ENCODE data around the gene MYO10.

MYO10 gene

DNA sequence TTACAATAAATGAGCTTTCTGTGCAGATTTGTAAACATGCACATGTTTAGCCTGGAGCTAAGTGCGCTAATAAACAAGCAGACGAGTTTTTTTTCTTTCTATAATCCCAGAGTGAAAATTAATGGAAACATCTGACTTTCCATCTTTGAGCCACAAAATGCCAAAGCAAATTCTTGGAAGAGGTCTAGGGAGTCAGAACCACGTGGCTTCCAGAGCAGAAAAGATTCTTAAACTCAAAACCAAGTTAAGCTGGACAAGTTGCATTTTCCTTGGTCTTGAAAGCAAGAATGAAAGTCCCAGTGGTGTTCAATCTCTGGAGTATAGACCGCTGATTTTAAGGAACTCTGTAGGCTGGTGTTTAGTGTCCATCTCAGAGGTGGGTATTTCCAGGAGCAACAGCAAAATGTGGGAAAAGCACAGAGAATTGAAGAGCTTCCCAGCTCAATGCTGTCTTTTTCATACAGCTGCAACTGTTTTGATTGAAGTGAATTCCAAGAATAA is 71.4 kb downstream of the MYO10 start:
- TF ChIP-seq, protein P1, sequence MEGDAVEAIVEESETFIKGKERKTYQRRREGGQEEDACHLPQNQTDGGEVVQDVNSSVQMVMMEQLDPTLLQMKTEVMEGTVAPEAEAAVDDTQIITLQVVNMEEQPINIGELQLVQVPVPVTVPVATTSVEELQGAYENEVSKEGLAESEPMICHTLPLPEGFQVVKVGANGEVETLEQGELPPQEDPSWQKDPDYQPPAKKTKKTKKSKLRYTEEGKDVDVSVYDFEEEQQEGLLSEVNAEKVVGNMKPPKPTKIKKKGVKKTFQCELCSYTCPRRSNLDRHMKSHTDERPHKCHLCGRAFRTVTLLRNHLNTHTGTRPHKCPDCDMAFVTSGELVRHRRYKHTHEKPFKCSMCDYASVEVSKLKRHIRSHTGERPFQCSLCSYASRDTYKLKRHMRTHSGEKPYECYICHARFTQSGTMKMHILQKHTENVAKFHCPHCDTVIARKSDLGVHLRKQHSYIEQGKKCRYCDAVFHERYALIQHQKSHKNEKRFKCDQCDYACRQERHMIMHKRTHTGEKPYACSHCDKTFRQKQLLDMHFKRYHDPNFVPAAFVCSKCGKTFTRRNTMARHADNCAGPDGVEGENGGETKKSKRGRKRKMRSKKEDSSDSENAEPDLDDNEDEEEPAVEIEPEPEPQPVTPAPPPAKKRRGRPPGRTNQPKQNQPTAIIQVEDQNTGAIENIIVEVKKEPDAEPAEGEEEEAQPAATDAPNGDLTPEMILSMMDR (IDR thresholded peaks at IDR 0.05): no peak

DNA sequence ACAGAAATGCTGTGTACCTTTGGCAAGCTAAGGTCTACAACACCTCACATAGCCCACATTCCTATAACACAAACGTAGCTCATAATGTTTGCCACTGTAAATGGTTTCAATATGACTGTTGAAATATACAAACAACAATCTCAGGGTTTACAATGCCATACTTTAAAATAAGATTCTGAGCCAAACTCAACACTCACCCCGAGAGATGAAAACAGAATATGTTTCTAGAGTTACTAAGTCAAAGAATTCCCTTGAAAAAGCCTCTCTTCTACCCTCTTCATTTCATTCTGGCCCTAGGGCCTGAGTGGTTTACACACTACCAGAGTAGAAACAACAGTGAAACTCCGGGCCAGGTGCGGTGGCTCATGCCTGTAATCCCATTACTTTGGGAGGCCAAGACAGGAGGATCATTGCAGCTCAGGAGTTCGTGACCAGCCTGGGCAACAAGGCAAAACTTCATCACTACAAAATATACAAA is 72.6 kb downstream of the MYO10 start:
- TF ChIP-seq, protein P1 (IDR thresholded peaks at IDR 0.05): no peak

DNA sequence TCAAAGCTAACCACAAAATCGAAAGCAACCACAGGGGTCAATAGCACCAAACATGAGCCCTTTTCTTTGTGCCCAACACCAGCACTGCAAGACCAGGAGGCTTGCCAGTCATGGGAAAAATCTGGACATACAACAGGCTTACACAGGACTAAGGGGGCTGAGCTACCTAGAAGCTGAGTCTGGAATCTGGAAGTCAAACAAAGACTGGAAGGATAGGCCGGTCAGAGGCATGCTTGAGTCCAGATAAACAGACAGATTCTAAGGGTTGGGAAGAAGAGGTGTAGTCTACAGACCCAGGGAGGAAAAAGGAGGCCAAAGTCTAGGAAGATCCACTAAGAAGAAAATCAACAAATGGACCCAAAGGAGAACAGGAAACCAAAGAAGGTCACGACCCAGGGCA is 73.3 kb downstream of the MYO10 start:
- TF ChIP-seq, protein P1 (IDR thresholded peaks at IDR 0.05): no peak

DNA sequence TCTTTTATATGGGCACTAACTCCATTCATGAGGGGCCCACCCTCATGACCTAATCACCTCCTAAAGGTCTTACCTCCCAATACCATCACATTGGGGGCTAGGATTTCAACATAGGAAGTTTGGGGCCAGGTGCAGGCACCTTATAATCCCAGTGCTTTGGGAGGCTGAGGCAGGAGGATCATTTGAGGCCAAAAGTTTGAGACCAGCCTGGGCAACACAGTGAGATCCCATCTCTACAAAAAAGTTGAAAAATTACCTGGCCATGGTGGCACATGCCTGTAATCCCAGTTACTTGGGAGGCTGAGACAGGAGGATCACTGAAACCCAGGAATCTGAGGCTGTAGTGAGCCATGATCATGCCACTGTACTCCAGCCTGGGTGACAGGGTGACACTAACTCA is 76.7 kb downstream of the MYO10 start:
- TF ChIP-seq, protein P1 (IDR thresholded peaks at IDR 0.05): no peak

DNA sequence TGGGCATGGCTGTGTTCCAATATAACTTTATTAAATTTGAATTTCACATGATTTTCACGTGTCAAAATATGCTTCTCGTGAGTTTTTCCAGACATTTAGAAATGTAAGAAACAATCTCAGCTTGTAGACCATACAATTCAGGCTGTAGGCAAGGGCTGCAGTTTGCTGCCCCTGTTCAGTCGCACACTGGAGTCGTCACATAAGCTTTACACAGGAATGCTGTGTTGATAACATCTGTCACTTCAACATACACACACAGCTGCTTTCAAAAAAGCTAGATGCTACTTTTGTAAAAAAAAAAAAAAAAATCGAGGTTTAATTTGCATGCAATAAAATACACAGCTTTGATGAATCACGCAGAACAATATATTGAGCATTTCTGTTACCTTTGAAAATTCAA is 77.9 kb downstream of the MYO10 start:
- TF ChIP-seq, protein P1 (IDR thresholded peaks at IDR 0.05): no peak

DNA sequence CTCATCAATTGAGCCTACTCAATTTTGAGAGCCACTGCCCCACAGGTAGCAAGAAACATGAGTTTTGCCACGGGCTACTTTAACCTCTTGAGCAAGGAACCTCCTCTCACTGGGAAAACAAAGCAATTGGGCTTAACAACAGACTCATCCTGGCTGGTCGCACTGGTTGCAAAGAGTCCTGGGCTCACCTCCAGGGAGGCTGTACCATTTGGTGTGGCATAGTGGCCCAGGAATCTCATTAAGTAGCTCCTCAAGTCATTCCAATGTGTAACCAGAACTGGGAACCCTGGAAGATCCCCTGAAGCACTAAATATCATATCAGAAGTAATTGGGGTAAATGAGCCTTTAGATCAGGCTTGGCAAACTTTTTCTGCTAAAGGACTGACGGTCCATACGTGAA is 78.5 kb downstream of the MYO10 start:
- TF ChIP-seq, protein P1 (IDR thresholded peaks at IDR 0.05): no peak

DNA sequence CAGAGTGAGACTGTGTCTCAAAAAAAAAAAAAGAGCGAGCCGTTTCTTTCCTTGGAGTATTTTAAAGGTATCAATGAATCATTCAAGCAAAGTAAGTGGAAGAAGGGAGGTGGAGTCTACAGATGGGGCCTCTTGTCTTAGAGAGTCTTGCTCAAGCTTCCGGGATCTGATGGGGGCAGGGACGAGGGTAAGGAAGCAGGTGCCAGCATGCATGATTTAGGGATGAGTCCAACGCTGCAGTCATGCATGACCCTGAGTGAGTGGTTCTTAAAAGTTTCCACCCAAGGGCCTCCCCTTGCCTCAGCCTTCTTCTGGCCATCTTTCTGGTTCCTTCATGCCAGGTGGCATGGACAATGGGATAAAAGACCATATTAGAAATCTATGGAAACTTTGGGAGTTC is 79.6 kb downstream of the MYO10 start:
- TF ChIP-seq, protein P1 (IDR thresholded peaks at IDR 0.05): no peak

DNA sequence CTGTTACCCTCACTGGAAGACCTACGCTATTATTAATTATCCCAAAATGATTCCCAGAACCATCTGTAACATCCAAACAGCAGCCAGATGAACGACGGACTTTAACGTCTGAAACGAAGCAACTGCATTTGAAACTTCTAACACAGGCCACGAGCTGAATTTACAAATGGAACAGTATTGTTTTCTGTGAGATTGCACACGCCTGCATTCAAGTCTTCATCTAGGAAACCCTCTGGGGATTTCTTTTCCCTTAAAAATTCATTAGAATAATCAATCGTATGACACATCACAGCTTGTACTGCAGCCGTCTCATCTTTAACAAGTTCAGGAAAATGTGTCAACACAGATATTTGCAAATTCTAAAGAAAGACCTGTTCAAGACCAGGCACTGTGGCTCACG is 80.2 kb downstream of the MYO10 start:
- TF ChIP-seq, protein P1 (IDR thresholded peaks at IDR 0.05): no peak

Data from LNCAP (cell line).